Measurements from ENCODE around the gene DHX35. TPM values are rescaled to one million over a fixed set of nuclear protein-coding genes. Genes with fewer than 3 reads are reported as not detected.

Gene DHX35
- total RNA-seq, 1 donor from 2014 or later, result 15.2 TPM

DNA sequence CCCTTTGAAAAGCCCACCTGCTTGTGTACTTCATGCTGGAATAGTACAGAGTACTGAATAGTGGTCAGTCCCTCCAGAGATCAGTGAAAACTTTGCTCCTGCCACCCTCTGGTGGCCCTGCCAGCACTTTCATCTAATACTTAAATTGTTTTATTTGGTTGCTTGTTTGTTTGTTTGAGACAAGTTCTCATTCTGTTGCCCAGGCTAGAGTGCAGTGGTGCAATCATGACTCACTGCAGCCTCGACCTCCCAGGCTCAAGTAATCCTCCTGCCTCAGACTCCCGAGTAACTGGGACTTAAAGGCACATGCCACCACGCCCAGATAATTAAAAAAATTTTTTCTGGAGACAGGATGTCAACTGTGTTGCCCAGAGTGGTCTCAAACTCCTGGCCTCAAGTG is 26.9 kb upstream of the DHX35 start:
- no peaks in the 10 kb centered on the region for H3K27me3 Mint-ChIP-seq (ENCODE audit: low read depth)
- TF ChIP-seq, protein P1, sequence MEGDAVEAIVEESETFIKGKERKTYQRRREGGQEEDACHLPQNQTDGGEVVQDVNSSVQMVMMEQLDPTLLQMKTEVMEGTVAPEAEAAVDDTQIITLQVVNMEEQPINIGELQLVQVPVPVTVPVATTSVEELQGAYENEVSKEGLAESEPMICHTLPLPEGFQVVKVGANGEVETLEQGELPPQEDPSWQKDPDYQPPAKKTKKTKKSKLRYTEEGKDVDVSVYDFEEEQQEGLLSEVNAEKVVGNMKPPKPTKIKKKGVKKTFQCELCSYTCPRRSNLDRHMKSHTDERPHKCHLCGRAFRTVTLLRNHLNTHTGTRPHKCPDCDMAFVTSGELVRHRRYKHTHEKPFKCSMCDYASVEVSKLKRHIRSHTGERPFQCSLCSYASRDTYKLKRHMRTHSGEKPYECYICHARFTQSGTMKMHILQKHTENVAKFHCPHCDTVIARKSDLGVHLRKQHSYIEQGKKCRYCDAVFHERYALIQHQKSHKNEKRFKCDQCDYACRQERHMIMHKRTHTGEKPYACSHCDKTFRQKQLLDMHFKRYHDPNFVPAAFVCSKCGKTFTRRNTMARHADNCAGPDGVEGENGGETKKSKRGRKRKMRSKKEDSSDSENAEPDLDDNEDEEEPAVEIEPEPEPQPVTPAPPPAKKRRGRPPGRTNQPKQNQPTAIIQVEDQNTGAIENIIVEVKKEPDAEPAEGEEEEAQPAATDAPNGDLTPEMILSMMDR (IDR thresholded peaks at IDR 0.05; ENCODE audit: unreplicated experiment), result no peak
- peaks cover 6% of the 10 kb centered on the region for H3K4me1 Mint-ChIP-seq
- no peaks in the 10 kb centered on the region for H3K36me3 Mint-ChIP-seq
- no peak for DNase-seq (ENCODE audit: low spot score in 2 of 2, unreplicated experiment in 2 of 2)
- H3K27ac Mint-ChIP-seq, result no peak overlapping the region
- no peaks in the 10 kb centered on the region for H3K9me3 Mint-ChIP-seq
- no peak overlapping the region for H3K4me3 Mint-ChIP-seq

GRCh38 chr20:38935967-38936407 is 26.2 kb upstream of the DHX35 start:
- no peaks in the 10 kb centered on the region for H3K27me3 Mint-ChIP-seq (ENCODE audit: low read depth)
- no peak overlapping the region for H3K4me3 Mint-ChIP-seq
- no peak for DNase-seq (ENCODE audit: low spot score in 2 of 2, unreplicated experiment in 2 of 2)
- peaks cover 6% of the 10 kb centered on the region for H3K4me1 Mint-ChIP-seq
- no peak overlapping the region for H3K27ac Mint-ChIP-seq
- H3K36me3 Mint-ChIP-seq, result no peaks in the 10 kb centered on the region
- no peaks in the 10 kb centered on the region for H3K9me3 Mint-ChIP-seq
- TF ChIP-seq, protein P1 (IDR thresholded peaks at IDR 0.05; ENCODE audit: unreplicated experiment), result no peak

GRCh38 chr20:38937000-38937399 is 25.1 kb upstream of the DHX35 start:
- TF ChIP-seq, protein P1 (IDR thresholded peaks at IDR 0.05; ENCODE audit: unreplicated experiment), result no peak
- H3K27ac Mint-ChIP-seq, result no peak overlapping the region
- H3K36me3 Mint-ChIP-seq, result peaks cover under 1% of the 10 kb centered on the region
- H3K27me3 Mint-ChIP-seq (ENCODE audit: low read depth), result no peaks in the 10 kb centered on the region
- H3K4me1 Mint-ChIP-seq, result peaks cover 6% of the 10 kb centered on the region
- DNase-seq (ENCODE audit: low spot score in 2 of 2, unreplicated experiment in 2 of 2), result no peak
- no peaks in the 10 kb centered on the region for H3K9me3 Mint-ChIP-seq
- H3K4me3 Mint-ChIP-seq, result no peak overlapping the region

DNA sequence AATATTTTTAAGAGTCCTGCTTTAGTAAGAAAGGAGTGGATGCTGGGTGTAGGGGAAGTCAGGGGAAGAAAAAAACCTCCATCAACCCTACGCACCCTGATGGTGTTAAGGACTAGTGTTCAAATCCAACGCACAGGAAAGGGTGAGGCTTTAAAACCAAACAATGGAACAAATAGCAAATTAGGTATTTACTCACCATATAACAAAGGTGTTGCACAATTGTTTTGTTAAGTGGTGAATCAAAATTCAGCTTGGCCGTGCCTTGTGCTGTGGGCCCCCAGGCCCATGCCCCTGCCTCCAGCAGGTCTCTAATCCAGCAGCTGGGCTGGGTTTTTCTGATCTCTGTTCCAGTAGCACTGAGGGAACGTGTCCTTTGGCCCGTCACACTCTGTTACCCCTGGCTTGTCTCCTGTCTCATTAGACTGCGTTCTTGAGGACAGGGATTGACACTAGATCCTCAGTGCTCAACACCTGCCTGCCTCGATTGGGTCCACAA is 24.1 kb upstream of the DHX35 start:
- DNase-seq (ENCODE audit: low spot score in 2 of 2, unreplicated experiment in 2 of 2), result no peak
- H3K27ac Mint-ChIP-seq, result no peak overlapping the region
- no peak overlapping the region for H3K4me3 Mint-ChIP-seq
- peaks cover 6% of the 10 kb centered on the region for H3K4me1 Mint-ChIP-seq
- TF ChIP-seq, protein P1 (IDR thresholded peaks at IDR 0.05; ENCODE audit: unreplicated experiment), result no peak
- no peaks in the 10 kb centered on the region for H3K27me3 Mint-ChIP-seq (ENCODE audit: low read depth)
- peaks cover 6% of the 10 kb centered on the region for H3K36me3 Mint-ChIP-seq
- H3K9me3 Mint-ChIP-seq, result no peaks in the 10 kb centered on the region

DNA sequence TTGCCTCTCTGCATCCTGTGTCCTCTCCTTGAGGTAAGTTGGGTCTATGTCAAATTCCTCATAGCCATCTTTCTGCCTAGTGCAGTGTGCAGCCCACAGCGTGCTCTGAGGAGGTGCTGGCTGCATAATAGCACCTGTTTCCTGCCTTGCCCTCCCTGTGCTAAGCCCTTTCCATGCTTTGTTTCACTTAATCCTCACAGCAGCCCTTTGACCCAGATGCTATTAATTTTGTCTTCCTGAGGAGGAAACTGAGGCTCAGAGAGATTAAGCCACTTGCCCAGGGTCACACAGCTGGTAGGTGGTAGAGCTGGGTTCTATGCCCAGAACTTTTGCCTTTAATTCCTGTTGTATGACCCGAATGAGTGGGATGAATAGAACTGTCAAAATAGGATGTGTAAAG is 22.5 kb upstream of the DHX35 start:
- Mint-ChIP-seq H3K27ac (no peak overlapping the region), H3K9me3 (no peaks in the 10 kb centered on the region), H3K27me3 (ENCODE audit: low read depth) (no peaks in the 10 kb centered on the region), H3K4me3 (no peak overlapping the region), H3K4me1 (peaks cover 6% of the 10 kb centered on the region), H3K36me3 (peaks cover 6% of the 10 kb centered on the region)
- TF ChIP-seq, protein P1 (IDR thresholded peaks at IDR 0.05; ENCODE audit: unreplicated experiment), result no peak
- DNase-seq (ENCODE audit: low spot score in 2 of 2, unreplicated experiment in 2 of 2), result no peak

- peaks cover 5% of the 10 kb centered on the region for H3K4me1 Mint-ChIP-seq
- H3K4me3 Mint-ChIP-seq, result no peak overlapping the region
- H3K36me3 Mint-ChIP-seq, result peaks cover 6% of the 10 kb centered on the region
- TF ChIP-seq, protein P1 (IDR thresholded peaks at IDR 0.05; ENCODE audit: unreplicated experiment), result no peak
- H3K9me3 Mint-ChIP-seq, result no peaks in the 10 kb centered on the region
- DNase-seq (ENCODE audit: low spot score in 2 of 2, unreplicated experiment in 2 of 2), result no peak
- H3K27me3 Mint-ChIP-seq (ENCODE audit: low read depth), result no peaks in the 10 kb centered on the region
- no peak overlapping the region for H3K27ac Mint-ChIP-seq
Observed at GRCh38 chr20:38940644-38941043, 21.5 kb upstream of the DHX35 start.
